Panc1 (cell line): ENCODE results near the gene PROSER3. TPM values are rescaled to one million over a fixed set of nuclear protein-coding genes. Genes with fewer than 3 reads are reported as not detected.

Source experiments
- ATAC-seq: fragments of 200-7000 bp; cut with Tn5 transposase; 2 replicates; pipeline ENCODE4 v1.9.1; 2020; ENCODE audit warnings: mild to moderate bottlenecking, moderate library complexity
- BruUV-seq: library from RNA; stranded (reverse); fragments of 400-500 nt; replicated peaks from 2 replicates; lab custom pipeline; 2021; lab: Mats Ljungman, UMichigan
- CTCF ChIA-PET: fragments of 300-600 bp; sonication (Branson Sonifier 250); formaldehyde crosslinking; loops from one replicate; lab custom pipeline; 2022; ENCODE audit warnings: antibody characterized with exemption; lab: Charles Lee
- POLR2A ChIA-PET: fragments of 300-600 bp; sonication (Branson Sonifier 250); formaldehyde crosslinking; loops from one replicate; lab custom pipeline; 2022; ENCODE audit warnings: antibody characterized with exemption; lab: Charles Lee
- DNase-seq: peaks from one replicate; pipeline ENCODE4 v3.0.0-alpha.2; 2010; ENCODE audit warnings: low read depth, low spot score
- H3K27ac ChIP-seq: 2 replicates; pipeline ENCODE4 v1.5.1; 2011; ENCODE audit warnings: mild to moderate bottlenecking, low read length, inconsistent platforms
- H3K27me3 ChIP-seq: fragments of 200-500 bp; sonication (Bioruptor generic); 2 replicates; pipeline ENCODE4 v1.6.0; 2014; ENCODE audit warnings: low read length, inconsistent platforms; ENCODE audit not compliant: control insufficient read depth, insufficient read depth
- H3K36me3 ChIP-seq: fragments of 200-500 bp; sonication (Bioruptor generic); 2 replicates; pipeline ENCODE4 v1.5.1; 2014; ENCODE audit warnings: inconsistent platforms, mild to moderate bottlenecking, low read length, moderate library complexity; ENCODE audit not compliant: control insufficient read depth, insufficient read depth
- H3K4me1 ChIP-seq: 2 replicates; pipeline ENCODE4 v1.5.1; 2011; ENCODE audit warnings: inconsistent platforms, mild to moderate bottlenecking, low read length, moderate library complexity; ENCODE audit not compliant: control insufficient read depth, insufficient read depth
- H3K4me3 ChIP-seq, 2 experiments: 2 replicates each; pipeline ENCODE4 v1.5.1; 2011 to 2012; ENCODE audit warnings: low read depth in 2 of 2, low read length in 2 of 2, mild to moderate bottlenecking in 2 of 2, inconsistent platforms in 1 of 2, moderate library complexity in 1 of 2
- H3K9me3 ChIP-seq: fragments of 200-500 bp; sonication (Bioruptor generic); 2 replicates; pipeline ENCODE4 v1.5.1; 2014; ENCODE audit warnings: low read depth, mild to moderate bottlenecking, inconsistent platforms, low read length, moderate library complexity; ENCODE audit not compliant: control insufficient read depth, insufficient read depth
- CTCF ChIP-seq: fragments of 450-650 bp; IDR thresholded peaks from 2 replicates; pipeline ENCODE4 v1.5.1; 2017; ENCODE audit warnings: mild to moderate bottlenecking
- POLR2AphosphoS5 ChIP-seq: IDR thresholded peaks from 2 replicates; pipeline ENCODE4 v1.6.1; 2012; ENCODE audit warnings: mild to moderate bottlenecking, low read depth, low read length, moderate library complexity
- REST ChIP-seq, 2 experiments: IDR thresholded peaks; 2 replicates each; pipeline ENCODE4 v1.6.1; 2011 to 2012; ENCODE audit warnings: low read depth in 2 of 2, control low read depth in 1 of 2, low read length in 1 of 2, mild to moderate bottlenecking in 1 of 2, moderate library complexity in 1 of 2; ENCODE audit not compliant: insufficient read depth in 1 of 2
- SIN3A ChIP-seq: IDR thresholded peaks from 2 replicates; pipeline ENCODE4 v1.6.1; 2012; ENCODE audit warnings: low read depth, mild to moderate bottlenecking, low read length, moderate library complexity, borderline replicate concordance; ENCODE audit not compliant: insufficient read depth
- in situ Hi-C: cut with HindIII; loops from 2 replicates; pipeline ENCODE4 v1.10.0; 2016; ENCODE audit warnings: low sequenced_read_pairs, low pct_unique_long_range_greater_than_20kb
- intact Hi-C: fragments of 100-400 bp; cut with micrococcal nuclease; formaldehyde crosslinking; loops from one replicate; pipeline ENCODE4 v1.10.0; 2022; ENCODE audit not compliant: unreplicated experiment
- total RNA-seq: library from RNA; stranded (reverse); gene quantifications from one replicate; pipeline ENCODE4 v1.2.1, GENCODE V29; 2021; ENCODE audit not compliant: unreplicated experiment

PROSER3 gene
- total RNA-seq, 1 experiment from 2014 or later: 63.9 TPM

- ATAC-seq: no peak
Observed at GRCh38 chr19:35777086-35777841, 19.3 kb downstream of the PROSER3 start.

GRCh38 chr19:35777961-35778360 lies 20.0 kb downstream of the PROSER3 start:
- BruUV-seq: no TSS peak
- no peaks in the 10 kb centered on the region for H3K27me3 ChIP-seq
- ChIA-PET CTCF (no interaction called here), POLR2A (interaction anchor here (0.6 kb wide), 1 partner anchor 15 kb away, joined by 3 read pairs; no protein-coding TSS in a partner anchor)
- TF ChIP-seq CTCF: no peak
- peaks cover 11% of the 10 kb centered on the region; the same call in 1 of the 2 replicates for H3K4me1 ChIP-seq
- H3K27ac ChIP-seq: no peak overlapping the region
- H3K4me3 ChIP-seq: no peak overlapping the region
- ATAC-seq: no peak
- H3K9me3 ChIP-seq: no peaks in the 10 kb centered on the region
- intact Hi-C loops: no loop called here
- in situ Hi-C loops: no loop called here
- H3K36me3 ChIP-seq: no peaks in the 10 kb centered on the region
- no peak for DNase-seq

More at GRCh38 chr19:35777086-35777841, 19.3 kb downstream of the PROSER3 start:
- no peak for DNase-seq
- H3K27ac ChIP-seq: no peak overlapping the region
- no peaks in the 10 kb centered on the region for H3K9me3 ChIP-seq
- TF ChIP-seq CTCF (no peak), SIN3A (no peak), REST (IDR thresholded peaks at IDR 0.05; ENCODE audit: insufficient read depth in 1 of 2, low read depth in 2 of 2, low read length in 1 of 2) (no peak), POLR2AphosphoS5 (no peak)
- H3K27me3 ChIP-seq: no peaks in the 10 kb centered on the region
- BruUV-seq: TSS peak; percentile 74
- peaks cover 11% of the 10 kb centered on the region; the same call in 1 of the 2 replicates for H3K4me1 ChIP-seq
- H3K36me3 ChIP-seq: no peaks in the 10 kb centered on the region
- H3K4me3 ChIP-seq: no peak overlapping the region
- in situ Hi-C loops: no loop called here
- intact Hi-C loops: no loop called here
- POLR2A ChIA-PET: interaction anchor here (0.6 kb wide), 1 partner anchor 14 kb away, joined by 3 read pairs; no protein-coding TSS in a partner anchor
- CTCF ChIA-PET: interaction anchor here (0.5 kb wide), 1 partner anchor 83 kb away, joined by 4 read pairs; no protein-coding TSS in a partner anchor
